Right ventricle myocardium inferior (tissue), 1 donor: ENCODE measurements around the gene BRI3BP. TPM values are rescaled to one million over a fixed set of nuclear protein-coding genes. Genes with fewer than 3 reads are reported as not detected.

Experiments used
- total RNA-seq: library from RNA; stranded (reverse); fragmentation: NEBNext Ultra II Directional; extraction: Animal tissue kit (Norgen Biotek cat#: 25700); gene quantifications from one replicate; pipeline ENCODE4 v1.2.1, GENCODE V29; 2021
- donor health status: DM: no; HTN: yes; CAD: no; lungs with severe emphysema.

BRI3BP gene
- total RNA-seq, 1 donor from 2014 or later: 4.1 TPM

Other genes starting within 250 kb of the BRI3BP start
- gene SCARB1, start 129.8 kb upstream of the BRI3BP start, total RNA-seq: 14.1 TPM
- gene UBC, start 79.0 kb upstream of the BRI3BP start, total RNA-seq: 1,199 TPM
- 6.2 TPM for gene DHX37, start 4.5 kb upstream of the BRI3BP start, total RNA-seq
- 12.1 TPM for gene AACS, start 71.8 kb downstream of the BRI3BP start, total RNA-seq
- 6.8 TPM for gene TMEM132B, start 192.7 kb downstream of the BRI3BP start, total RNA-seq